CD8-positive, alpha-beta memory T cell (primary cell): ENCODE data around the gene WNT7B. TPM values are rescaled to one million over a fixed set of nuclear protein-coding genes. Genes with fewer than 3 reads are reported as not detected.

Experiments
- CTCF ChIA-PET: fragments of 350-600 bp; sonication (Branson Sonifier 250); formaldehyde crosslinking; loops from one replicate; lab custom pipeline; 2021; ENCODE audit warnings: antibody characterized with exemption; lab: Charles Lee
- POLR2A ChIA-PET: fragments of 350-600 bp; sonication (Branson Sonifier 250); formaldehyde crosslinking; loops from one replicate; lab custom pipeline; 2021; ENCODE audit warnings: antibody characterized with exemption; lab: Charles Lee
- DNase-seq, 5 donors: peaks; one replicate each; pipeline versions ENCODE4 v3.0.0 to v3.0.0-alpha.2; 2020 to 2022; ENCODE audit warnings: mixed read lengths in 1 of 5
- H3K27ac ChIP-seq: one replicate; pipeline ENCODE4 v1.7.0; 2013; ENCODE audit warnings: low read depth, mild to moderate bottlenecking, low read length, moderate library complexity
- H3K27me3 ChIP-seq: 2 replicates; pipeline ENCODE4 v1.7.0; 2013; ENCODE audit warnings: low read length, mild to moderate bottlenecking; ENCODE audit not compliant: insufficient read depth, poor library complexity, severe bottlenecking
- H3K36me3 ChIP-seq: 2 replicates; pipeline ENCODE4 v1.7.0; 2013; ENCODE audit warnings: mild to moderate bottlenecking, low read length, moderate library complexity; ENCODE audit not compliant: insufficient read depth
- H3K4me1 ChIP-seq: 2 replicates; pipeline ENCODE4 v1.7.0; 2013; ENCODE audit warnings: mild to moderate bottlenecking, low read length, moderate library complexity; ENCODE audit not compliant: insufficient read depth
- H3K4me3 ChIP-seq: 2 replicates; pipeline ENCODE4 v1.7.0; 2013; ENCODE audit warnings: mild to moderate bottlenecking, low read length
- H3K9me3 ChIP-seq: 2 replicates; pipeline ENCODE4 v1.7.0; 2013; ENCODE audit warnings: mild to moderate bottlenecking, low read length
- H3K27ac Mint-ChIP-seq, 8 donors: one replicate each; pipeline ENCODE4 v1.8.0; 2020 to 2021; ENCODE audit warnings: mixed read lengths in 8 of 8, mild to moderate bottlenecking in 6 of 8, inconsistent platforms in 3 of 8, moderate library complexity in 3 of 8
- H3K27me3 Mint-ChIP-seq, 2 donors: one replicate each; pipeline ENCODE4 v1.8.0; 2020 to 2021; ENCODE audit warnings: mixed read lengths in 2 of 2, mild to moderate bottlenecking in 1 of 2, moderate library complexity in 1 of 2
- H3K36me3 Mint-ChIP-seq, 3 donors: one replicate each; pipeline ENCODE4 v1.8.0; 2020 to 2021; ENCODE audit warnings: mixed read lengths in 3 of 3, inconsistent platforms in 1 of 3, mild to moderate bottlenecking in 1 of 3
- H3K4me1 Mint-ChIP-seq, 3 donors: one replicate each; pipeline ENCODE4 v1.8.0; 2020 to 2021; ENCODE audit warnings: mixed read lengths in 3 of 3, inconsistent platforms in 1 of 3, mild to moderate bottlenecking in 1 of 3
- H3K4me3 Mint-ChIP-seq, 7 donors: one replicate each; pipeline ENCODE4 v1.8.0; 2020 to 2021; ENCODE audit warnings: mixed read lengths in 7 of 7, mild to moderate bottlenecking in 6 of 7, moderate library complexity in 4 of 7, inconsistent platforms in 2 of 7
- H3K9me3 Mint-ChIP-seq, 5 donors: one replicate each; pipeline ENCODE4 v1.8.0; 2020 to 2022; ENCODE audit warnings: mixed read lengths in 5 of 5, mild to moderate bottlenecking in 3 of 5, moderate library complexity in 2 of 5, inconsistent platforms in 1 of 5
- polyA plus RNA-seq: library from polyadenylated mRNA; unstranded; fragments of 300-500 nt; fragmentation: Illumina TruSeq; gene quantifications from one replicate; pipeline ENCODE4 v1.2.3, GENCODE V29; 2021
- total RNA-seq, 2 experiments: library from RNA; stranded (reverse); gene quantifications; one replicate each; pipeline ENCODE4 v1.2.3, GENCODE V29; 2021

Gene WNT7B
- total and polyA plus RNA-seq, 3 experiments from 2014 or later, result not detected

- Mint-ChIP-seq H3K27ac (no peak overlapping the region), H3K4me3 (no peak overlapping the region), H3K36me3 (no peaks in the 10 kb centered on the region), H3K4me1 (peaks cover 0 to 22% (median 15%) of the 10 kb centered on the region in 3 donors), H3K9me3 (no peaks in the 10 kb centered on the region), H3K27me3 (peaks cover 29 to 35% of the 10 kb centered on the region in 2 donors)
- Histone ChIP-seq H3K4me1 (peaks cover 8% of the 10 kb centered on the region), H3K36me3 (no peaks in the 10 kb centered on the region), H3K9me3 (no peaks in the 10 kb centered on the region), H3K4me3 (no peak overlapping the region), H3K27ac (no peak overlapping the region), H3K27me3 (peaks cover 30% of the 10 kb centered on the region)
- ChIA-PET CTCF (no interaction called here), POLR2A (no interaction called here)
- DNase-seq, result no peak
Observed at GRCh38 chr22:45976254-45977002, 534 bp downstream of the WNT7B start.

- Histone ChIP-seq H3K27ac (no peak overlapping the region), H3K4me3 (no peak overlapping the region), H3K9me3 (no peaks in the 10 kb centered on the region), H3K36me3 (no peaks in the 10 kb centered on the region), H3K27me3 (peaks cover 33% of the 10 kb centered on the region), H3K4me1 (peaks cover 8% of the 10 kb centered on the region)
- Mint-ChIP-seq H3K9me3 (no peaks in the 10 kb centered on the region), H3K36me3 (no peaks in the 10 kb centered on the region), H3K4me1 (peaks cover 0 to 25% (median 16%) of the 10 kb centered on the region in 3 donors), H3K27ac (no peak overlapping the region), H3K27me3 (peaks cover 32 to 40% of the 10 kb centered on the region in 2 donors), H3K4me3 (peak overlapping the region in 6 of 7 donors; percentile 19 to 61 (median 48))
- DNase-seq, result no peak
- ChIA-PET CTCF (no interaction called here), POLR2A (no interaction called here)
Observed at GRCh38 chr22:45975164-45976161, 1.5 kb downstream of the WNT7B start.

GRCh38 chr22:45974498-45974897 is 2.5 kb downstream of the WNT7B start:
- Mint-ChIP-seq H3K27ac (no peak overlapping the region), H3K27me3 (peaks cover 38 to 46% of the 10 kb centered on the region in 2 donors)

DNA sequence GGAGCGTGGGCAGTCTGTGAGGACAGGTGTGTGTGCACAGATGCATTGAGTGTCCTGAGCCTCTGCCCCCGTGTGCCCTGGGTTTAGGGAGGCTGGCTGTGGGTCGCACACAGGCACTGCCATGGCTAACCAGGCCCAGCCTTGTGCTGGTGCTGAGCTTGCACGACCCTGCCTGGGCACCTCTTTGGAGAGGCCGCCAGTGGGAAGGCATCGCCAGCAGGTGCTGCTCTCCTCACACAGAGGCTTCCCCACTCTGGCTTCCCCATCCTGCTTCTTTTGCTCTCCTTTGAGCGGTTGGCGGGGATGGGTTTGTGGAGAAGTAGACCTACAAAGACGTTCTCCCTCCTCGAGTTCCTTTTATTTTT is 4.1 kb downstream of the WNT7B start:
- H3K4me3 Mint-ChIP-seq, result no peak overlapping the region
- CTCF ChIA-PET, result no interaction called here
- peaks cover 28% of the 10 kb centered on the region for H3K27me3 ChIP-seq

More at GRCh38 chr22:45974498-45974897, 2.5 kb downstream of the WNT7B start:
- no peaks in the 10 kb centered on the region for H3K9me3 ChIP-seq
- no peaks in the 10 kb centered on the region for H3K9me3 Mint-ChIP-seq
- peaks cover 33% of the 10 kb centered on the region for H3K27me3 ChIP-seq
- ChIA-PET POLR2A (no interaction called here), CTCF (no interaction called here)
- DNase-seq, result no peak
- no peaks in the 10 kb centered on the region for H3K36me3 ChIP-seq
- peaks cover 8% of the 10 kb centered on the region for H3K4me1 ChIP-seq
- H3K27ac ChIP-seq, result no peak overlapping the region
- peak overlapping the region in 2 of 7 donors; percentile 19 to 49 for H3K4me3 Mint-ChIP-seq
- H3K4me3 ChIP-seq, result no peak overlapping the region
- H3K36me3 Mint-ChIP-seq, result no peaks in the 10 kb centered on the region
- H3K4me1 Mint-ChIP-seq, result peaks cover 0 to 25% (median 16%) of the 10 kb centered on the region in 3 donors

DNA sequence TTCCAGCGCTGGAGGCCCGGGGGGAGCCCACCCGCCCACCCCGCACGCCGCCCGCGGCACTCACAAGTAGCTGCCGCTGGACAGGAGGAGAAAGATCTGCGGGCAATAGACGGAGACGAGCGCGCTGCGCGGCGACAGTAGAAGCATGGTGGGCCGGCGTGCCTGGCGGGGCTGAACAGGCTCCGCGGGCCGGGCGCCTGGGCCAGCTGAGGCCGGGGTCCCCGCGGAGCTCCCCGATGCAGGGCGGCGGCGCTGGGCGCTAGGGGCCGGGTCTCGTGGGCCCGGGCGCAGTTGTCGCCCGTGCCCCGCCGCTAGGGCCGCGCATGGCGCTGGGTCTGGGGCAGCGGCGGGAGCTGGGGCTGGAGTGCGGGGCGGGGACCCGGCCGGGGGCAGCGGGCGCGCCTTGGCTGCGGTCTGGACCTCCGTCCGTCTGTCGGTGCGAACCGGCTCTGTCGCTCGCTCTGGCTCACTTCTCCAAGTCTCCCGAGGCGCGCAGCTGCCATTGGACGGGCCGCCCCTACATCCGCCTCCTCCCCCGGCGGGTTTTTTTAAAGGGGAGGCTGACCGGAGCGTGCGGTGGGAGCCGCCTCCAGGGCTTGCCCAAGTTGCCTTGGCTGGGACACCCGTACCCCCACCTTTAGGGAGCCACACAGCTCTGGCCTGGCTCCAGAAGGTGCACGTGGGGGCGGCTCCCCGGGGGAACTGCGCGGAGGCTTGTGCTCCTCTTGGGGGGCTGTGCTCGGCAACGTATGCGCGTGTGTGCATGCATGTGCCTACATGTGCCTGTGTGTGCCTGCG is 4.7 kb downstream of the WNT7B start:
- H3K4me1 Mint-ChIP-seq, result peaks cover 0 to 15% (median 10%) of the 10 kb centered on the region in 3 donors
- Histone ChIP-seq H3K27ac (no peak overlapping the region), H3K36me3 (no peaks in the 10 kb centered on the region), H3K27me3 (peaks cover 23% of the 10 kb centered on the region), H3K4me1 (no peaks in the 10 kb centered on the region), H3K9me3 (no peaks in the 10 kb centered on the region), H3K4me3 (no peak overlapping the region)
- H3K27ac Mint-ChIP-seq, result no peak overlapping the region
- POLR2A ChIA-PET, result no interaction called here
- H3K9me3 Mint-ChIP-seq, result no peaks in the 10 kb centered on the region
- H3K27me3 Mint-ChIP-seq, result peaks cover 37 to 54% of the 10 kb centered on the region in 2 donors
- CTCF ChIA-PET, result no interaction called here
- no peak for DNase-seq
- no peaks in the 10 kb centered on the region for H3K36me3 Mint-ChIP-seq
- no peak overlapping the region for H3K4me3 Mint-ChIP-seq

More for the DNA sequence above, 4.1 kb downstream of the WNT7B start:
- Mint-ChIP-seq H3K4me1 (peaks cover 0 to 20% (median 15%) of the 10 kb centered on the region in 3 donors), H3K9me3 (no peaks in the 10 kb centered on the region), H3K36me3 (no peaks in the 10 kb centered on the region), H3K27me3 (peaks cover 41 to 58% of the 10 kb centered on the region in 2 donors), H3K27ac (no peak overlapping the region)
- DNase-seq, result no peak
- Histone ChIP-seq H3K36me3 (no peaks in the 10 kb centered on the region), H3K27ac (no peak overlapping the region), H3K4me1 (peaks cover 2% of the 10 kb centered on the region), H3K9me3 (no peaks in the 10 kb centered on the region), H3K4me3 (no peak overlapping the region)
- POLR2A ChIA-PET, result no interaction called here

DNA sequence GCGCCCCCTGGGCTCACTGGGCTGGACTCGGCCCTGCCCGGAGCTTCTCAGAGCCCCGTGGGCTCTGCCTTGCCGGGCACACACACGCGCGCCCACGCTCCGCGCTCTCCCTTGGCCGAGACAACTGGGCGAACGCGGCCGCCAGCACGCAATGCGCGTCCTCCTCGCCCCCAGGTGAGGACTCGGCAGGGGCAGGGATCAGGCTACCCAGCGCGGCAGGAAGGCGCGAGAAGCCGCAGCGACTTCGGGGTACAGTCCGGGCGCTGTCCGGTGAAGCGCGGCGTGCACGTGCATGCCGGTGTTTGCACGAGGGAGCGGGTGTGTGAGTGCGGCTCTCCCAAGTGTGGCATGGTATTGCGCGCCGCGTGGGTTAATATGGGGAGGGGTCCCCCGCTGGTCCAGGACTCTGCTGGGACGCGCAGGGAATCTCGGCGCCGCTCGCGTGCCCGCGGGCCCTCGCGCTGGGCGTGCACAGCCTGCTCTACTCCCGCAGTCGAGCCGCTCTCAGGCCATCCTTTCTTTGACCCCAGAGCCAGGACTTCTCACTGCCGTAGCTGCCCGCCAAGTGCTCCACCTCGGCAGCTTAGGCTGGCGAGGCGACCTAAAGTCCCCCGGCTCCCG is 5.4 kb downstream of the WNT7B start:
- CTCF ChIA-PET, result no interaction called here
- H3K27me3 ChIP-seq, result peaks cover 23% of the 10 kb centered on the region
- POLR2A ChIA-PET, result no interaction called here
- Mint-ChIP-seq H3K9me3 (no peaks in the 10 kb centered on the region), H3K27me3 (peaks cover 38 to 54% of the 10 kb centered on the region in 2 donors), H3K27ac (no peak overlapping the region), H3K4me3 (no peak overlapping the region), H3K4me1 (peaks cover 0 to 15% (median 10%) of the 10 kb centered on the region in 3 donors), H3K36me3 (no peaks in the 10 kb centered on the region)
- H3K36me3 ChIP-seq, result no peaks in the 10 kb centered on the region
- no peaks in the 10 kb centered on the region for H3K4me1 ChIP-seq
- no peak overlapping the region for H3K4me3 ChIP-seq
- H3K9me3 ChIP-seq, result no peaks in the 10 kb centered on the region
- DNase-seq, result no peak
- no peak overlapping the region for H3K27ac ChIP-seq

DNA sequence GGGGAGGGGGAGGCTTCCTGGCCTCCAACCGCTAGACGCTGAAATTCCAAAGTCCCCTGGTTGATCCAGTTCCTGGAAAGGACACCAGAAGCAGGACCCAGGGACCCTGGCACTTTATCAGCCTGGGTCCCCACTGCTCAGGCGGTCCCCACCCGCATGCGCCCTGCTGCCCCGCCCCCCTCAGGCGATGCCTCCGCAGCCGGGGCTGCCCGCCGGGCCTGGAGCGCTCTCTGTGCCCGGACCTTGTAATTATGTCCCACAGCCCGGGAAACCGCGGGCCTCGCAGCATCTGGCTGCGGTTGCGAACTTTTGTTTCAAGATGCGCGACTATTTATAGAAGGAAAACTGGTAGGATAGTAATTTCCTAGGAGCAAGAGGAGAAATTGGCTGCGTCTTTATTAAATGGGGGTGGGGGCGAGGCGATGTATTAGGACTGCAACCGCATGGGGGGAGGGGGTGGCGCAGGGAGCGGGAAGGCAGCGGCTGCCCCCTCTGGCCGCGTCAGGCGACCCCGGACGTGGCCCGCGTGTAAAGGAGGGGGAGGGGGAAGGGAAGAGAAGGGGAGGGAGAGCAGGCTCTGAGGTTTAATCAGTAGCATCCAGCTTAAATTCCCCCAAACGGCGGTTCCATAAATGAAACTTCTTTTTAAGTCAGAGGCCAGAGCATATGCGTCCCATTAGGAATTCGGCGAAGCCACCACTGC is 6.1 kb downstream of the WNT7B start:
- Mint-ChIP-seq H3K9me3 (no peaks in the 10 kb centered on the region), H3K4me1 (peaks cover 0 to 15% (median 10%) of the 10 kb centered on the region in 3 donors), H3K27ac (no peak overlapping the region), H3K36me3 (no peaks in the 10 kb centered on the region), H3K27me3 (peaks cover 41 to 54% of the 10 kb centered on the region in 2 donors), H3K4me3 (no peak overlapping the region)
- Histone ChIP-seq H3K27me3 (peaks cover 23% of the 10 kb centered on the region), H3K4me3 (no peak overlapping the region), H3K36me3 (no peaks in the 10 kb centered on the region), H3K9me3 (no peaks in the 10 kb centered on the region), H3K4me1 (no peaks in the 10 kb centered on the region), H3K27ac (no peak overlapping the region)
- POLR2A ChIA-PET, result no interaction called here
- DNase-seq, result no peak
- CTCF ChIA-PET, result no interaction called here
